HG02840 (cell line): ENCODE data around the gene RNF208.
"Not testable (repeated sequence)": the region's sequence is repeated elsewhere in the genome, so short reads cannot be mapped to it uniquely, and the experiment has no call there.

Experiments used
- ATAC-seq: cut with Tn5 transposase; IDR thresholded peaks from one replicate; pipeline ENCODE4 v1.9.1; 2021; ENCODE audit warnings: mild to moderate bottlenecking, moderate library complexity, moderate number of reproducible peaks; ENCODE audit not compliant: unreplicated experiment, low FRiP score

The RNF208 gene

DNA sequence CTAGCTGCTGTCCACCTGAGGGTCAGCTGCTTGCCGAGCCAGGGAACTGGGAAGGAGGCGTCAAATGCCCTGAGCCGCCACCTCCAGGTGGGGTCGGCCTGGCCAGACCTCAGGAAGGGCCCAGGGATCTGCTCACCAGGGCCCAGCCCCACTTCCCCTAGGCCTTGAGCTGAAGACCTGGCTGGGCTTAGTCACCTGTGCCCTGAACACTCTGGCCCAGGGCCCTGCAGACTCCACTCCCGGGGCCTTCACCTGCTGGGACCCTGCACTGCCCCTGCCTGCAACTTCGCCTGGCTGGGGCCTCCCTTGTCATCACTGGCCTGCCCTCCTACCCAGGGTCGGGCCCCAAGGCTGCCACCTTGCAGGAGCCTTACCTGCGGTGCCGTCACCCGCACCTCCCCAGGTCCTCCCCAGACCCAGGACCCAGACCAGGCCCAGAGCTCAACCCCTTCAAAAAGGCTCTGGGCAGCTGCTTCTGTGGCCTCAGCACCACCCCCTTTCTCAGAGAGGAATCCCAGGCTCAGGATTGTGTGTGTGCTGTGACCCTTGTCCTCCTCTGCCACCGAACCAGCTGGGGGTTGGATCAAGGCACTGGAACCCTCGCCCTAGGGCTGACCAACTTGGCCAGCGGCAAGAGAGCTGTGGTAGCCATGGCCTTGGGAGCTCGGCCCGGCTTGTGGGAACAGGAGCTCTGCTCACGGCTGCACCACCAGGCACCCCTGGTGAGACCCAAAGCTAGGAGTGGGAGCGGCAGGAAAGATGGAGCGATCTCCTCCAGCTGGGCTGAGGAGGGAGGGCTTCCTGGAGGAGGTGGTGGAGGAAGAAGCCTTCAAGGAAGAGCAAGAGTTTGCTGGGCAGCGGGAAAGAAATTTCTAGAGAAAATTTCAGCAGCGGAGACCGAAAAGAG is 31.9 kb upstream of the RNF208 start:
- ATAC-seq = no peak

DNA sequence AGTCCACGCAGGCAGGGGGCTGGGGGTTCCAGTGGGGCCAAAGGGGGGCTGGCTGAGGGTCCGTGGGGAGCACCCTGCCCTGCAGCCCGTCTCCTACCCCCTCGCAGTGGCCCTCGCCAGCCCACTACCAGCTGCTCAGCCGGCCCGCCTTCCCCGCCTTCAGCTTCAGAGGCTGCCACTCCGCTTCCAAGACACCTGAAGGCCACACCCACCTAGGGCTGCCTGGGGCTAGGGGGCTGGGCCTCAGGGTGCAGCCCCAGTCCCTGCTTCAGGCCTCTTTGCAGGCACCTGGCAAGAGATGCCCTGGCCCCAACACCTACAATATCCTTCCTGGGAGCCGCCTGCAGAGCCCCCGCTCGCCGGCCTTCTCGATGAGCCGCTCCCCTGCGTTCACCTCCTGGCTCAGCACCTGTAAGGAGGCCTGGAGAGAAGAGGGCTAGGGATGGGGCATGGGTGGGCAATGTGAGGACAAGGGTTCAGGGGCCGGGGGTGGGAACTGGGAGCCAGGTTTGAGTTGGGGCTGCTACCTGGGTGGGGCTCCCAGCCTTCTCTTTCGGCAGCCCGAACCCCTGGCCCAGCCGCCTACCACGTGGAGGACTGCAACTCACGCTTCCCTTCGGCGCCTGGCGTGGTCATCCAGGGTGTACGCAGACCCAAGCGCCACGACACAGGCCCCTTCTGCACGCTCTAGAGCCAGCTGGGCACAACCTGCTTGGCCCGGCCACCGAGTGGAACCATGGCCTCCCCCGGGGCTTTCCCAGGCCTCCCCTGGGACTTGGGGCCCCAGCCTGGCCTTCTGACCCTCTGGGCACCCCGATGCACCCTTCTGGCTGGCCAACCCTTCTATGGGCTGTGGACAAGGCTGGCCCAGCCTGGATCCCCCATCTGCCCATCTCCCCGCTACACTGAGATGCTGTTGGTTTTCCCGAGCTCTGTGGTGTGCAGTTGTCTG is 30.8 kb upstream of the RNF208 start:
- no peak for ATAC-seq

DNA sequence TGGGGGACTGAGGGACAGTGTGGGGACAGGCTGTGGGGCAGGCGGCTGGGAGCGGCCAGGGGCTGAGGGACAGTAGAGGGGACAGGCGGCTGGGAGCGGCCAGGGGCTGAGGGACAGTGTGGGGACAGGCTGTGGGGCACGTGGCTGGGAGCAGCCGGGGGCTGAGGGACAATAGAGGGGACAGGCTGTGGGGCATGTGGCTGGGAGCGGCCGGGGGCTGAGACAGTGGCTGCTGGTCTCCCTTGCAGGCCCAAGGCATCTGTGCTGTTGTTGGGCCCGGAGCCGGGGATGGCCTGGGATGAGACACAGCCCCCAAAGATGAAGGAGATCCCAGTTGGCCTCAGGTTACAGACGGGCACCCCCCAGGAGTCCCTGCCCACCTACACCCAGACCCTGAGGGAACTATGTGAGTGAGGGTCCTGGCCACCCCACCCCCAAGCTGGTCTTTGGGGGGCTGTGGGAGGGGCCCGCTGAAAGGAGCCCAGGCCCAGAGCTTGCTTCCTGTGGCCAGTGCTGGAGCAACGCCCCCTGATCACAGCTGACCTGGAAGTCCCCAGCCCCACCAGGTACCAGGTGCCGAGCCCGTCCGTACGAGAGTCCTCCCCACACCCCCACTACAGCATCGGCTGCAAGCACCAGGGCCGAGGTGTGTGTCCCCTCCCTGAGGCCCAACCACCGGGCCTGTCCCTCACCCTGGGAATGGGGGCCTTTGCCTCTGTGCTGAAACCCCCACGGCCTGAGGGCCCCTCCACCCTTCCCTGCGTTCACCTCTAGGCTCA is 29.6 kb upstream of the RNF208 start:
- ATAC-seq = no peak

DNA sequence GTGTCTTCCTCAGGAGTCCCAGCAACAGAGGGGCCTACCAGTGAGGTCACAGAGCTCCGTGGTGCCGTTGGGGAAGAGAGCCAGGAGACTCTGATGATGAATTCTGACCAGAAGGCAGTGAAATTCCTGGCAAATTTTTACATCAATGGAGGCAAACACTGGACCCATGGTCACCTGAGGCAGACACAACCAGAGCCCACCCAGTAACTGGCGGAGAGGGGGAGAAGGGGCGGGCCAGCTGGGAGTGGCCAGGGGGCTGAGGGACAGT is 29.1 kb upstream of the RNF208 start, which contains the start of gene STPG3:
Gene STPG3, plus strand, starts transcription at position 93 of the 268 bp plus-strand sequence. Its CDS starts 1 bp downstream, at position 94.
- ATAC-seq = no peak

DNA sequence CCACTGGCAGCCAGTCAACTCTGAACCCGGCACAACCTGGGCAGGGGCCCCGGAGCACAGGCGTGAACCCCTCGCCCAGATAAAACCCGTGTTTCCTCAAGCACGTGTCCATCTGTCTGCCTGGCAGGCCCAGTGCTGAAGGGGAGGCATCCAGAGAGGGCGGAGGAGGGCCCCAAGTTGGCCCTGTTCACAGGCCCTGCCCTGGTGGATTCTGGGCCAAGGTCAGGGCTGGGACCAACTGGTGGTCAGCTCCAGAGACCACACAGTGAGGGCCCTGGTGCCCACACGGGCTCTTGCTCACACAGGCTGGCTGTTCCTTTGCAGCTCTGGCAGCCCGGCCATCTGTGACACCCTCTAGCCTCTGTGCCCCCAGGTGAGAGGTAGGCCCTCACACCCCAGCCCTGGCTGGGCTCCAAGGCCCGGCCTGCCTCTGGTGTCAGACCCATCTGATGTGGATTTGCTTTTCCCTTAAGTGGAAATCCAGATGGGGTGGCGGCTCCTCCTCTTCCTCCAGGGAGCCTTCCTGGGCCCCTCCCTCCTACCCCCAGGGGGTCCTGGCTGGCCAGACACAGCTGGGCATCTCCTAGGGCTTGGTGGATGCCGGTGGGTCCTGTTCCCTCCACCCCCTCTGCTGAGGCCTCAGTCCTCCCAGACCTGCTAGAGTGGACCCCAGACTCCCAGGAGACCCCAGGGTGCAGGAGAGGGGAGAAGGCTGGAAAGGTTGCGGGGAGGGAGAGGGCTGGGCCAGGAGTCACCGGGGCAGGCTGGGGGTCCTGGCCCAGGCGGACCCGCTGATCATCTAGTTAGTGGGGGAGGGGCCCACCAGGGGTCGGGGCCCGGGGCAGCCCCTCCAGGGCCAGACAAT is 28.5 kb upstream of the RNF208 start:
- no peak for ATAC-seq

DNA sequence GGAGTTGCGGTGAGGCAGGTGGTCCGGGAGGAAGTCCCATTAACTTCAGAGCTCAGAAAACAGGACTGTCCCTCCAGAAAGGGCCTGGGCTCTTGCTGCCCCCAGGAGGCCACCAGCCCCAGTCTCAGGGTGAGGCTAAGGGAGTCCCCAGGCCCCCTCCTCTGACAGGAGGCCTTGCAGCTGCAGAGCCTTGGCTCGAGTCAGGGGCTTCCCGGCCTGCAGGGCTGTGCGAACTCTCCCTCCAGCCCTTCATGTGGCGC is 25.8 kb upstream of the RNF208 start:
- no peak for ATAC-seq

DNA sequence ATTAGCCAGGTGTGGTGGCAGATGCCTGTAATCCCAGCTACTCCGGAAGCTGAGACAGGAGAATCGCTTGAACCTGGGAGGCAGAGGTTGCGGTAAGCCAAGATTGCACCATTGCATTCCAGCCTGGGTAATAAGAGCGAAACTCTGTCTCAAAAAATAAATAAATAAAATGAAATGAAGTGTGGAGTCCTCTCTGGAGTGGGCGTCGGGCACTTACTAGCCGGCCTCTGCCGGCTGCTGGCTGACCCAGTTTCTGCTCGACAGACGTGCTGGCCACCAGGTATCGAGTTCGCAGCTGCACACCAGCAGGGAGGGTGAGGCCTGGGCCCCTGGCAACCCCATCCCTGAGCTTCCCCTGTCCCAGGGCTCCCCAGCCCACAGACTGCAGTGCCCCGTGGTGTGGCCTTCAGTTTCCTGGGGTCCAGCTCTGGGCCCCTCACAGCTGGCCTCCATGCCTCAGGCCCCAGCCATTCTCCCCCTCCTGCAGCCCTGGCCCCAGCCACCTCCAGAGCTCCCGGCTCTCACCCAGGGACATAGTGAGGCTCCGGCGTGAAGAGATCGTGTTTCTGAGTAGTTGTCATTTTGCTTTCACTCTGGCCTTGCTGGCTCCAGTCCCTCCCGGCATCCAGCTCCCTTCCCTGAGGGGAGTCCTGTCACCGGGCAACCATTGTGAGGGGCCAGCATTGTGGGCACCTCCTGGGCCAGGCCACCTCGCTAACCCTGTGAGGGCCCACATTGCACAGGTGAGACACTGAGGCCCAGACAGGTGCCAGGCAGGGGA is 25.3 kb upstream of the RNF208 start:
- no peak for ATAC-seq

DNA sequence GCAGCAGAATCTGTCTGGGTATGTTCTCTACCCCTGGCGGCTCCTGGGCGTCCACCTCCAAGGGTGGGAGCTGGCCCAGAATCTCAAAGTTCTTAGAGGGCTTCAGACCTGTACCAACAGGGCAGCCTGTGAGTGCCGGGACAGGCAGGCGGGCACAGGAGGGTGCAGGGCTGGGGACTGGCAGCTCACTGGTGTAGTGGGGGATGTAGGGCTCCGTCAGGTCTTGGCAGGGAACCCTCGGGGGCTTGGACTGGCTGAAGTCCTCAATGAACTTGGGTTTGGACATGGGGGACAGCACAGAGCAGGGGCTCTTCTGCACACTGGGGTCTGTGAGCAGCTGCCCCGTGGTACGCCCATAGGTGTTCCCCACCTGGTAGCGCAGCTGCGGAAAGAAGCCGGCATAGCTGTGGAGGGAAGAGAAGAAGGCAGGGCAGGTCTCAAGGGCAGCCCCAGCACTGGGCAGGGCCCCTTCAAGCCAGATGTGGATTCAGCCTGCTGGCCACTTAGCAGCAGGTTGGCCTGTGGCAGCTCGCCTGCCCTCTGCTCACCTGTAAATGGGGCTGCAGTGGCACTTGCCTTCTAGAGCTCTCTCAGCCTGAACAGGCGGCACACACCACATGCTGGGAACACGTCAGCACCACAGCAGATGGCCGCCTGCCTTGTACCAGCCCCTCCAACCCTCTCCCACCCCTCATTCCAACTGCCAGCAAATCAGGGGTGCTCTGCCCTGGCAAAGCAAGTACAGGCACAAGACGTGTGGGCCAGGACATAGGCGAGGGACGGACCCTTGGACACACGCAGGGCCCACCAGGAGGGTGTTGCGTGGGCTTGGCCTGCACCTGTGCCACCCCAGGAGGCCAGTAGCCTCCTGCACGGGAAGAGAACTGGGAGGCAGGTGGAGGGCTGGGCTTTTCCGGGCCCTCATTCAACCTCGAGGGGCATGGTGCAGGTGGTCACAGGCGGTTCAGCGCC is 23.7 kb upstream of the RNF208 start:
- ATAC-seq = no peak

DNA sequence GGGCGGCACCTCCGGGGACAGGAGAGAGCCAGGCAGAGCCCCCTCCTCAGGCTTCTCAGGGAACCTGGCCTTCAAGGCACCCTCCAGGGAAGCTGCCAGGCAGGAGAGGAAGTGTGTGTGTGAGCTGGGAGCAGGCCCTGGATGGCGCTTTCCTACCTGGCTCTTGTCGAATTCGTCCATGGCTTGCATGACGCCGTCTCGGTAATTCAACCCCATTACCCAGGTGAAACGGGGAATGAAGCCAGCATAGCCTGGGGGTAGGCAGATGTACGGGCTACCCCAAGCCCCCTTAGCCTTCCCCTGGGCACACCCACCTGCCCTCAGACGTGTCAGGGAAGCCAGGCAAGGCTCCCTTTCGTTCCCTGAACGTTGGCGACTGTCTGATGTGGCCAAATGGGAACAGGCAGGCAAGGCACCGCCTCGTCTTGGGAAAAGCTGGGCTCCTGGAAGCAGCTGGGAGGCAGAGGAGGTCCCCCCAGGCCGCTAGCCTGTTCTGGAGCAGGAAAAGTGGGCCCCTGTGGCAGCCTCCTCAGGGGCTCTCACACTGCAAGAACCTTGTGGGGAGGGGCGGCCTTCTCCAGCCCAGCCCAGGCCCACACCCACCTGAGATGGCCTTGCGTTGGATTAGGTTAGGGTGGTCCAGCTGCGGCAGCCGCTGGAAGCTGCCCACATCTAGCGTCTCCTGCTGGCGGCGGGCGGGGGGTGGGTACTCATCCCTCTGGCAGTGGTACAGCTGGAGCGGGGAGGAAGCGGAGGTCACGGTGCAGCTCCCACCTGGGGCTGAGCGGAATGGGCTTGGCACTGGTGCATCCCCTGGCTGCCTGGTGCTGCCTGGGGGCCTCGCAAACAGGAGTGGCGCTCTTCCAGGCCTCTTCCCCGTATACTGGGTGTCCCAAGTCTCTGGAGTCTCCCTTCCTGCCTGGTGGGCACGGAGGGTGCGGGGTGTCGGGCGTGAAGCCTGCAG is 22.7 kb upstream of the RNF208 start:
- no peak for ATAC-seq

DNA sequence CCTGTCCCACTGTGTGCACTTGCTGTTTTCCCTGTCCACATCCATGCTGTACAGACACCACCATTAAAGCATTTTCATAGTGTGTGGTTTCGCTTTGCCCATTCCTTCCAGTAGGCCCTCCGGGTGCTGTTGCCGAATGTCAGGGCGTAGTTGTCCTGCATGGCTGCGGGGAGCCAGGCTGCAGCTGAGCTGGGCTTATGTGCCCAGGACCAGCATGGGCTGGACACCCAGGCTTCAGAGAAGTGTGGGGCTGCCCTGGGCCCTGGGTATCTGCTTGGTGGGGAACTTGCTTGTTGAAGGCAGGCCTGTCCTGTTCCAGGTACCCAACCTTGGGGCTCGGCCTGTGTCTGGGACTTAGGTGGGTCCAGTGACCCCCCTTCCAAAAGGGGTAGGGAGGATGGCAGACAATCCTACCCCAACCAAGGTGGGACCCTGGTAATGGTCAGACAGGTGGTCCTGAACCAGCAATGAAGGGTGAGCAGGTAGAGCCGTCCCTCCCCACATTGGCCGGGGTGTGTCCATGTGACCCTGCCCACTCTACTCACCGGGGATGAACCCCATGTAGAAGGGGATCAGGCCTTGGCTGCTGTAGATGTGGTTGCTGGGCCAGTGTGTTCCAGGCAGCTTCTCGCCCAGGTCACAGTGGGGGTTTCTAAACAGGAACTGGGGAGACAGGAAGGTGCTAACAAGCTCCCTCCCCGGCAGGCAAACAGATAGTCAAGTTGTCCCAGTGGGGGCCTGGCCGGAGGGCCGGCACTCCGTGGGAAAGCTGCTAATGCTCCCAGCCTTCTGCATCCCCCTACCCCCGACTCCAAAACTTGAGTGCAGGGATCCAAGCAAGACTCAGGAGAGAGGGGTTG is 21.8 kb upstream of the RNF208 start:
- no peak for ATAC-seq

DNA sequence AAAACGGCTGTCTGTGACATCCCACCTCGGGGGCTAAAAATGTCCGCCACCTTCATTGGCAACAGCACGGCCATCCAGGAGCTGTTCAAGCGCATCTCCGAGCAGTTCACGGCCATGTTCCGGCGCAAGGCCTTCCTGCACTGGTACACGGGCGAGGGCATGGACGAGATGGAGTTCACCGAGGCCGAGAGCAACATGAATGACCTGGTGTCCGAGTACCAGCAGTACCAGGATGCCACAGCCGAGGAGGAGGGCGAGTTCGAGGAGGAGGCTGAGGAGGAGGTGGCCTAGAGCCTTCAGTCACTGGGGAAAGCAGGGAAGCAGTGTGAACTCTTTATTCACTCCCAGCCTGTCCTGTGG is 21.2 kb upstream of the RNF208 start:
- ATAC-seq = not testable (repeated sequence)

DNA sequence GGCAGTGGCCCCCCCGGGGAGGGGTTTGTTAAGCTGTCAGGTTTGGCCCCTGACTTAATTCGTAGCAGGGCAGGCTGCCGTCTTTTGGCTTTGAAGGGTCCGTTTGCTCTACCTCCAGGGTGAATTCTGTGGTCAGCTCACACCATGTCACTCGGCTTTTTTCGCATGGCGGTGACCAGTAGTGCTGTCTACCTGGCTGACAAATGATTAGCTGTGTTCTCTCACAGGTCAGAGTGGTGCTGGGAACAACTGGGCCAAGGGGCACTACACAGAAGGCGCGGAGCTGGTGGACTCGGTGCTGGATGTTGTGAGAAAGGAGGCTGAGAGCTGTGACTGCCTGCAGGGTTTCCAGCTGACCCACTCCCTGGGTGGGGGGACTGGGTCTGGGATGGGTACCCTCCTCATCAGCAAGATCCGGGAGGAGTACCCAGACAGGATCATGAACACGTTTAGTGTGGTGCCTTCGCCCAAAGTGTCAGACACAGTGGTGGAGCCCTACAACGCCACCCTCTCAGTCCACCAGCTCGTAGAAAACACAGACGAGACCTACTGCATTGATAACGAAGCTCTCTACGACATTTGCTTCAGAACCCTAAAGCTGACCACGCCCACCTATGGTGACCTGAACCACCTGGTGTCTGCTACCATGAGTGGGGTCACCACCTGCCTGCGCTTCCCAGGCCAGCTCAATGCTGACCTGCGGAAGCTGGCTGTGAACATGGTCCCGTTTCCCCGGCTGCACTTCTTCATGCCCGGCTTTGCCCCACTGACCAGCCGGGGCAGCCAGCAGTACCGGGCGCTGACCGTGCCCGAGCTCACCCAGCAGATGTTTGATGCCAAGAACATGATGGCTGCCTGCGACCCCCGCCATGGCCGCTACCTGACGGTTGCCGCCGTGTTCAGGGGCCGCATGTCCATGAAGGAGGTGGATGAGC is 20.5 kb upstream of the RNF208 start:
- ATAC-seq = no peak

DNA sequence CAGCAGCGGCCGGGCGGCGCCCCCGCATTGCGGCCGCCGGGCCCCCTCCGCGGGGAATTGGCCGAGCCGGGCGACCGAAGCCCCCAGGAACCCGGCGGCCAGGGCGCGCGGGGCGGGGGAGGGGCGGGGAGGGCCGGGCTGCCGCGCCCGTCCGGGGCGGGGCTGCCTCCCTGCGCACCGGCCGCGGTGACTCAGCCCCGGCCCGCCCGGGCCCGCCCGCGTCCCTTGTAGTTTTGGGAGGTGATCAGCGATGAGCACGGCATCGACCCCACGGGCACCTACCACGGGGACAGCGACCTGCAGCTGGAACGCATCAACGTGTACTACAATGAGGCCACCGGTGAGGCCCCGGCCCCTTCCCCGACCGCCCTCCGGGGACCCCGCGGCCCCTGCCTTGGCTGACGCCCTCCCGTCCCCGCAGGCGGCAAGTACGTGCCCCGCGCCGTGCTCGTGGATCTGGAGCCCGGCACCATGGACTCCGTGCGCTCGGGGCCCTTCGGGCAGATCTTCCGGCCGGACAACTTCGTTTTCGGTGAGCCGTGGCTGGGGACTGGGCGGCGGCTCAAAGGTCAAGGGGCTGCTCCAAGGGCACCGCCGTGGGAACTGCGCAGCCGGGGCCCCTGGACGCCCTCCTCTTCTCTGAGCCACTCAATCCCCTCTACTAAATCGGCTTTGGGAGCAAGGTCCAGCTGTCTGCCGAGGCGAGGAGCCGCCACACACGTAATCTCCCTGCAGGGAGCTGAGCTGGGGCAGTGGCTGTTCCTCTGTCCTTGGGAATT is 19.6 kb upstream of the RNF208 start:
- ATAC-seq = no peak

DNA sequence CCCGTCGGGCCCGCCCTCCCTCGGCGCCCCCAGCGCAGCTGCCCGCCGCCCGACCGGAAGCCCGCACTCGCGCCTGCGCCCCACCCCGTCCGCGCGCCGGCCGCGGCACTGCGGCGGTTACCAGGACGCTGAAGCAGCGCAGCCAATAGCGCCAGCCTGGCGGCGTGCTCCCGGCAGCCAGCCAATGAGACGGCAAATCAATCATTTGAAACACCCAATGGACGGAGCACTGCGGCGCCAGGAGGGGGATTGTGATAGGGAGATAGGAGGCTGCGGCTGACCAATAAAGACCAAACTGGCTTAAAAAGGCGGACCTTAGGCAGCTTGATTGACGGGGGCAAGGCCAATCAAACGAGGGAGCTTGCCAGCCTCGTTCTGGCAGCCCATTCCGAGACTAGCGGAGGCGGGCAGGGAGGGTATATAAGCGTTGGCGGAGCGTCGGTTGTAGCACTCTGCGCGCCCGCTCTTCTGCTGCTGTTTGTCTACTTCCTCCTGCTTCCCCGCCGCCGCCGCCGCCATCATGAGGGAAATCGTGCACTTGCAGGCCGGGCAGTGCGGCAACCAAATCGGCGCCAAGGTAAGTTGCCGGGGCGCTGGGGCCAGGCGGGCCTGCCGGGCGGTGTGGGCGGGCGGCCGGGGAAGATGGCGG is 18.9 kb upstream of the RNF208 start, which contains the start of gene TUBB4B:
Gene TUBB4B, plus strand, starts transcription at position 447 of the 649 bp plus-strand sequence. Its CDS starts 74 bp downstream, at position 521.
- ATAC-seq = peak; percentile 72
